ENCODE results near the gene NAALADL2.

The NAALADL2 gene

DNA sequence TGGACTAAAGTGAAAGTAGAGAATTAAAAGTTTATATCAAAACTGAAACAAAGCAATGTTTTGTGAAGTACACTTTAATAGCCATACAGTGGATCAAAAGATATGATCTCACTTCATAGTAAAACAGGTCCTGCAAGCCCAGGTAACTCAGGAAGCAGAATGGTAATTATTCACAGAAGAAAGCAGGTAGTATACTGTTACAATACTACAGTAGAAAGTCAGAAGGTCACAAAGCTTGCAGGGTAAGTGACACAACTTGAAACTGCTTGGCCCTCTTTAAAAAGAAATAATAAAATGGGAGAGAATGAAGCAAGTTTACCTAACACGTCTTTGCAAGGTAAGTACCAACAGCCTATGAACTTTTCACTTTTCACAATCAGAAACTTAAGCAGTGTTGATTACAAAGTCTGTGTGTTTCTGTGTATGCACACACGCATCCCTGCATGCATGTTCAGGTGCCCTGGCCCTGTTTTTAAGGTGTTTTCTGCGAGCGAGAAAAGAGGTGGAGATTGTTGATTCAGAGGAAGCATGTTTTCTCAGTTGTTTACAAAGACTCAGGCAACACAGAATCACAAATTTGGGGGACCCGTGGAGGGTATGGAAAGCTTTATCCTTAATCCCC lies at the start of gene NAALADL2:
TSS of gene NAALADL2 (plus strand) at position 221 of the 622 bp plus-strand sequence.
- Histone ChIP-seq H4K20me1 (ENCODE audit: insufficient read depth, low read length) (no peaks in the 10 kb centered on the region), H3K4me1 (ENCODE audit: insufficient read depth, low read length, severe bottlenecking) (no peaks in the 10 kb centered on the region), H3K4me2 (ENCODE audit: low read length) (no peak within 1 kb of the TSS), H3K79me2 (ENCODE audit: insufficient read depth, low read length) (no peaks in the 10 kb centered on the region), H3K9me2 (ENCODE audit: low read depth, low read length) (no peaks in the 10 kb centered on the region), H3K27me3 (ENCODE audit: insufficient read depth, low read length) (no peaks in the 10 kb centered on the region), H3K4me3 (ENCODE audit: low read depth, low read length, poor library complexity, severe bottlenecking) (no peak within 1 kb of the TSS), H3K27ac (ENCODE audit: low read depth, low read length, poor library complexity, severe bottlenecking) (no peak within 1 kb of the TSS), H3K36me3 (ENCODE audit: insufficient read depth, low read length) (no peaks in the 10 kb centered on the region), H3K9me3 (ENCODE audit: low read length) (no peaks in the 10 kb centered on the region), H3K9ac (ENCODE audit: low read length) (no peak within 1 kb of the TSS), H2AFZ (ENCODE audit: low read length) (no peak within 1 kb of the TSS), H3F3A (ENCODE audit: insufficient read depth, low read length) (no peaks in the 10 kb centered on the region)
- TF ChIP-seq EZH2 (IDR thresholded peaks at IDR 0.05; ENCODE audit: borderline replicate concordance, low read length), result no peak
- TF ChIP-seq, protein P1, sequence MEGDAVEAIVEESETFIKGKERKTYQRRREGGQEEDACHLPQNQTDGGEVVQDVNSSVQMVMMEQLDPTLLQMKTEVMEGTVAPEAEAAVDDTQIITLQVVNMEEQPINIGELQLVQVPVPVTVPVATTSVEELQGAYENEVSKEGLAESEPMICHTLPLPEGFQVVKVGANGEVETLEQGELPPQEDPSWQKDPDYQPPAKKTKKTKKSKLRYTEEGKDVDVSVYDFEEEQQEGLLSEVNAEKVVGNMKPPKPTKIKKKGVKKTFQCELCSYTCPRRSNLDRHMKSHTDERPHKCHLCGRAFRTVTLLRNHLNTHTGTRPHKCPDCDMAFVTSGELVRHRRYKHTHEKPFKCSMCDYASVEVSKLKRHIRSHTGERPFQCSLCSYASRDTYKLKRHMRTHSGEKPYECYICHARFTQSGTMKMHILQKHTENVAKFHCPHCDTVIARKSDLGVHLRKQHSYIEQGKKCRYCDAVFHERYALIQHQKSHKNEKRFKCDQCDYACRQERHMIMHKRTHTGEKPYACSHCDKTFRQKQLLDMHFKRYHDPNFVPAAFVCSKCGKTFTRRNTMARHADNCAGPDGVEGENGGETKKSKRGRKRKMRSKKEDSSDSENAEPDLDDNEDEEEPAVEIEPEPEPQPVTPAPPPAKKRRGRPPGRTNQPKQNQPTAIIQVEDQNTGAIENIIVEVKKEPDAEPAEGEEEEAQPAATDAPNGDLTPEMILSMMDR (IDR thresholded peaks at IDR 0.05; ENCODE audit: low read length), result no peak

DNA sequence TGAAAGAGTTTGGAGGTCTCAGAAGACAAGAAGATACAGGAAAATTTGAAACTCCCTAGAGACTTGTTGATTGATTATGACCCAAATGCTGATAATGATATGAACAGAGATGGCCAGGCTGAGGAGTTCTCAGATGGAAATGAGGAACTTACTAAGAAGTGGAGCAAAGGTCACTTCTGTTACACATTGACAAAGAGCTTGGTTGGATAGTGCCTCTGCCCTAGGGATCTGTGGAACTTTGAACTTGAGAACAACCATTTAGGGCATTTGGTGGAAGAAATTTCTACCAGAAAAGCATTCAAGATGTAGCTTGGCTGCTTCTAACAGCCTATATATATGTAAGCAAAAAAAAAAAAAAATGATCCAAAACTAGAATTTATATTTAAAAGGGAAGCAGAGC lies 48.9 kb upstream of the NAALADL2 start:
- Histone ChIP-seq H3K4me2 (ENCODE audit: low read length) (no peak overlapping the region), H3K27ac (ENCODE audit: low read depth, low read length, poor library complexity, severe bottlenecking) (no peak overlapping the region), H3K9me3 (ENCODE audit: low read length) (no peaks in the 10 kb centered on the region), H3K4me3 (ENCODE audit: low read depth, low read length, poor library complexity, severe bottlenecking) (no peak overlapping the region), H3F3A (ENCODE audit: insufficient read depth, low read length) (no peaks in the 10 kb centered on the region), H3K9ac (ENCODE audit: low read length) (no peak overlapping the region), H3K4me1 (ENCODE audit: insufficient read depth, low read length, severe bottlenecking) (no peaks in the 10 kb centered on the region), H2AFZ (ENCODE audit: low read length) (no peak overlapping the region), H4K20me1 (ENCODE audit: insufficient read depth, low read length) (no peaks in the 10 kb centered on the region), H3K9me2 (ENCODE audit: low read depth, low read length) (no peaks in the 10 kb centered on the region), H3K79me2 (ENCODE audit: insufficient read depth, low read length) (no peaks in the 10 kb centered on the region), H3K27me3 (ENCODE audit: insufficient read depth, low read length) (no peaks in the 10 kb centered on the region; the same call in 1 of the 2 replicates), H3K36me3 (ENCODE audit: insufficient read depth, low read length) (no peaks in the 10 kb centered on the region)
- TF ChIP-seq EZH2 (IDR thresholded peaks at IDR 0.05; ENCODE audit: borderline replicate concordance, low read length), result no peak
- TF ChIP-seq, protein P1 (IDR thresholded peaks at IDR 0.05; ENCODE audit: low read length), result no peak

DNA sequence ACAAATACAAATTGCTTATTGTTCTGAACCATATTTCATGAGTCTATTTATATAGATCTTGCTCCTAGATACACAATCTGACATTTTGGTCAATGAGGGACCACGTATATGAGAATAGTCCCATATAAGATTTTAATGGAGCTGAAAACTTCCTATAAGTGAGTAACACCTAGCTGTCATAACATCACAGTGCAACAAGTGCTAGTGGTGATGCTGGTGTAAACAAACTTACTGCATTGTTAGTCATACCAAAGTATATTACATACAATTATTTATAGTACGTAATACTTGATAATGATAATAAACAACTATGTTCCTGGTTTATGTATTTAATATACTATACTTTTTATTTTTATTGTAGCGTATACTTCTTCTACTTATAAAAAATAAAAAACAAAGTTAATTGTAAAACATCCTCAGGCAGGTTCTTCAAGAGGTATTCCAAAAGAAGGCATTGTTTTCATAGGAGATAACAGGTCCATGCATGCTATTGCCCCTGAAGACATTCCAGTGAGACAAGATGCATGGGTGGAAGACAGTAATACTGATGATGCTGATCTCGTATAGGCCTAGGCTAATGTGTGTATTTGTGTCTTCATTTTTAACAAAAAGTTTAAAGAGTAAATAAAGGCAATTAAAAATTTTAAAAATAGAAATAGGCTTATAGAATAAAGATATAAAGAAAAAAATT lies 46.8 kb upstream of the NAALADL2 start:
- H3F3A ChIP-seq (ENCODE audit: insufficient read depth, low read length), result no peaks in the 10 kb centered on the region
- H3K9me2 ChIP-seq (ENCODE audit: low read depth, low read length), result no peaks in the 10 kb centered on the region
- no peaks in the 10 kb centered on the region for H3K4me1 ChIP-seq (ENCODE audit: insufficient read depth, low read length, severe bottlenecking)
- H2AFZ ChIP-seq (ENCODE audit: low read length), result no peak overlapping the region
- H3K27ac ChIP-seq (ENCODE audit: low read depth, low read length, poor library complexity, severe bottlenecking), result no peak overlapping the region
- TF ChIP-seq, protein P1 (IDR thresholded peaks at IDR 0.05; ENCODE audit: low read length), result no peak
- no peak for TF ChIP-seq EZH2 (IDR thresholded peaks at IDR 0.05; ENCODE audit: borderline replicate concordance, low read length)
- no peak overlapping the region for H3K4me2 ChIP-seq (ENCODE audit: low read length)
- no peaks in the 10 kb centered on the region for H4K20me1 ChIP-seq (ENCODE audit: insufficient read depth, low read length)
- H3K79me2 ChIP-seq (ENCODE audit: insufficient read depth, low read length), result no peaks in the 10 kb centered on the region
- no peaks in the 10 kb centered on the region for H3K36me3 ChIP-seq (ENCODE audit: insufficient read depth, low read length)
- no peaks in the 10 kb centered on the region; the same call in 1 of the 2 replicates for H3K27me3 ChIP-seq (ENCODE audit: insufficient read depth, low read length)
- no peak overlapping the region for H3K9ac ChIP-seq (ENCODE audit: low read length)
- H3K4me3 ChIP-seq (ENCODE audit: low read depth, low read length, poor library complexity, severe bottlenecking), result no peak overlapping the region
- H3K9me3 ChIP-seq (ENCODE audit: low read length), result no peaks in the 10 kb centered on the region

All from OCI-LY1 (cell line).